Large intestine (tissue), 3 donors: Measurements from ENCODE around the gene HNRNPLL. TPM values are rescaled to one million over a fixed set of nuclear protein-coding genes. Genes with fewer than 3 reads are reported as not detected.
A peak's percentile ranks its signal among the peaks of the same experiment; 100 is the strongest.
"Not testable (repeated sequence)": the region's sequence is repeated elsewhere in the genome, so short reads cannot be mapped to it uniquely, and the experiment has no call there.

Experiments
- DNase-seq, 2 donors: peaks; one replicate each; pipeline versions ENCODE4 v3.0.0 to v3.0.0-alpha.2; 2013
- H3K27ac ChIP-seq: one replicate; pipeline ENCODE4 v1.5.1; 2013; ENCODE audit warnings: low read length
- H3K27me3 ChIP-seq: 2 replicates; pipeline ENCODE4 v1.6.1; 2013; ENCODE audit warnings: low read length; ENCODE audit not compliant: control insufficient read depth, insufficient read depth
- H3K36me3 ChIP-seq: 2 replicates; pipeline ENCODE4 v1.6.1; 2013; ENCODE audit warnings: low read length; ENCODE audit not compliant: control insufficient read depth, insufficient read depth
- H3K4me1 ChIP-seq: one replicate; pipeline ENCODE4 v1.6.1; 2013; ENCODE audit warnings: low read length; ENCODE audit not compliant: control insufficient read depth, insufficient read depth
- H3K4me3 ChIP-seq: one replicate; pipeline ENCODE4 v1.5.1; 2013; ENCODE audit warnings: low read length
- H3K9me3 ChIP-seq: one replicate; pipeline ENCODE4 v1.6.1; 2013; ENCODE audit warnings: mild to moderate bottlenecking, low read depth, low read length, moderate library complexity; ENCODE audit not compliant: control insufficient read depth
- WGBS: methylation state at CpG from one replicate; pipeline ENCODE4 v1.1.5; 2013; ENCODE audit warnings: low lambda C conversion rate; ENCODE audit not compliant: insufficient coverage; 5-methylcytosine and 5-hydroxymethylcytosine counted together
- polyA plus RNA-seq: library from polyadenylated mRNA; unstranded; fragments of 120-200 nt; gene quantifications from one replicate; pipeline ENCODE4 v1.2.1, GENCODE V29; 2013

Gene HNRNPLL
- polyA plus RNA-seq, 1 donor = 42.2 TPM

GRCh38 chr2:38554973-38555595, 47.6 kb downstream of the HNRNPLL start:
- Histone ChIP-seq H3K27ac (no peak overlapping the region), H3K36me3 (peaks cover 4% of the 10 kb centered on the region), H3K27me3 (no peaks in the 10 kb centered on the region), H3K4me3 (no peak overlapping the region), H3K4me1 (no peaks in the 10 kb centered on the region), H3K9me3 (no peaks in the 10 kb centered on the region)
- WGBS = no CpG with 5 or more reads among the region's 8 CpGs
- no peak for DNase-seq

DNA sequence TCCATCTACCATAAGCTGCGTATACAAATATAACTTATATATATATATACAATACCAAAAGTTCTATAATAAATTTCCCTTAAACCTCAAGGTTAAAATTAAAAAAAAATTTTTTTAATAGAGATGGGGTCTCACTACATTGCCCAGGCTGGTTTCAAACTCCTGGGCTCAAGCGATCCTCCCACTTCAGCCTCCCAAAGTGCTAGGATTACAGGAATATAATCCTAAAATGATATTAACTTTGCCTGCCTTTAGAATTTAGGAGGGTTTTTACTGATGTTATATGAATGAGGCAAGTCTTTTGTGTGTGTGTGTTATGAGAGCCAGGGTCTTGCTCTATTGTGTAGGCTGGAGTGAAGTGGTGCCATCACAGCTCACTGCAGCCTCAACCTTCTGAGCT, 49.2 kb downstream of the HNRNPLL start:
- no peak for DNase-seq
- WGBS = no CpG with 5 or more reads among the region's 2 CpGs
- H3K9me3 ChIP-seq = no peaks in the 10 kb centered on the region
- no peaks in the 10 kb centered on the region for H3K27me3 ChIP-seq
- H3K4me3 ChIP-seq = no peak overlapping the region
- no peak overlapping the region for H3K27ac ChIP-seq
- H3K36me3 ChIP-seq = peaks cover 2% of the 10 kb centered on the region
- no peaks in the 10 kb centered on the region for H3K4me1 ChIP-seq

- Histone ChIP-seq H3K9me3 (no peaks in the 10 kb centered on the region), H3K36me3 (peaks cover 2% of the 10 kb centered on the region), H3K4me1 (no peaks in the 10 kb centered on the region), H3K4me3 (no peak overlapping the region), H3K27ac (no peak overlapping the region), H3K27me3 (no peaks in the 10 kb centered on the region)
- 86% methylated on average over 1 of the region's 2 CpGs for WGBS
- DNase-seq = no peak
Observed at GRCh38 chr2:38552259-38552658, 50.5 kb downstream of the HNRNPLL start.

- Histone ChIP-seq H3K36me3 (peaks cover 2% of the 10 kb centered on the region), H3K4me1 (no peaks in the 10 kb centered on the region), H3K4me3 (no peak overlapping the region), H3K27ac (no peak overlapping the region), H3K27me3 (no peaks in the 10 kb centered on the region), H3K9me3 (no peaks in the 10 kb centered on the region)
- no CpG with 5 or more reads among the region's 2 CpGs for WGBS
- DNase-seq = no peak
Observed at GRCh38 chr2:38551746-38552145, 51.0 kb downstream of the HNRNPLL start.

DNA sequence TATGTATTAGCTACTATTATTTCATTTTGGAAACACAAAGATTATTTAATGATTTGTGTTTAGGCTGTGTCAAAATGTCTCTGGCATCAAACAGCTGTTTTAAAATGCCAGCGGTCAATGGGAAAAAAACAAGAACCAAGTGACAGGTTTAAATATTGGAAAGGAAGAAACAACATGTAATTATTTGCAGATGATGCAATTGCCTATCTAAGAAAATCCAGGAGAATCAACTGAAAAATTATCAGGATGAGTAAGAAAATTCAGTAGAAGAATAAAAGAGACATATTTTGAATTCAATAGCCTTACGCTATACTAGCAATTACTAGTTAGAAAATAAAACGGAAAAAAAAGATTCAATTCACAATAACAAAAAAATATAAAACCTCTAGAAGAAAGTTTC, 51.6 kb downstream of the HNRNPLL start:
- no peak overlapping the region for H3K27ac ChIP-seq
- H3K9me3 ChIP-seq = no peaks in the 10 kb centered on the region
- DNase-seq = no peak
- no peak overlapping the region for H3K4me3 ChIP-seq
- H3K4me1 ChIP-seq = no peaks in the 10 kb centered on the region
- peaks cover 2% of the 10 kb centered on the region for H3K36me3 ChIP-seq
- 100% methylated on average over 2 of the region's 3 CpGs for WGBS
- H3K27me3 ChIP-seq = no peaks in the 10 kb centered on the region

- no peak for DNase-seq
- WGBS = 100% methylated on average over 1 of the region's 4 CpGs
- H3K4me3 ChIP-seq = no peak overlapping the region
- peaks cover 2% of the 10 kb centered on the region for H3K36me3 ChIP-seq
- no peaks in the 10 kb centered on the region for H3K9me3 ChIP-seq
- no peaks in the 10 kb centered on the region for H3K4me1 ChIP-seq
- no peak overlapping the region for H3K27ac ChIP-seq
- no peaks in the 10 kb centered on the region for H3K27me3 ChIP-seq
Observed at GRCh38 chr2:38549851-38550250, 52.9 kb downstream of the HNRNPLL start.

DNA sequence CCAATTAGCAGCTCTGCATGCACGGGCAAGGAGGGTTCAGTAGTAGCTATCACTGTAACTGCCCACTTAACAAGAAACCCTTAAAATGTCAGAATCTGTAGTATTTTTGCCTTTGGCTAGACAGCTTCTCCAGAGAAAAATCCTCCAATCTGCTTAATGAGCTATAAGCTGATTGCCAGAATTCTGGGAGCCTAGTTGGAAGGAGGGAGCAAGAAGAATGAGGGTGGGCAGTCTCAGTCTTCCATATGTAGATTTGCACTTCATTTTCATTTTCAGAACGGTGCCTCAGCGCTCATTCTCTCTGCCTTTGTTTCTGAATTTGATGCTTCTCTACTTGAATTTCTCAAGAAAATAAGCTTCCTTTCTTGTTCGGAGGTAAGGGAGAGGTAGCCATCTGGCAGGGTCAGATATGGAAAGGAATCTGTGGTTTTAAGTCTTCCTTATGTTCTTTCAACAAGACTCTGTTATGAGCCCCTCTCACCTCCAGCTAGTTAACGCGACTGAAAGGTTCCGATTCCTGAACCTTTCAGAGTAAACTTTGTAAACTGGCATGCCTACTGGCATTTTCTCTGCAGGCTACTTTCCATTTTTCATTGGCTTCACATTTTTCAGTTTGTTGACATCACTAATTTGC, 53.5 kb downstream of the HNRNPLL start:
- Histone ChIP-seq H3K4me1 (no peaks in the 10 kb centered on the region), H3K36me3 (peaks cover 2% of the 10 kb centered on the region), H3K27ac (no peak overlapping the region), H3K4me3 (no peak overlapping the region), H3K27me3 (no peaks in the 10 kb centered on the region), H3K9me3 (no peaks in the 10 kb centered on the region)
- DNase-seq = no peak
- WGBS = 79% methylated on average over 4 of the region's 7 CpGs

GRCh38 chr2:38547791-38548190, 54.9 kb downstream of the HNRNPLL start:
- WGBS = no CpG with 5 or more reads among the region's 1 CpG
- DNase-seq = no peak
- no peaks in the 10 kb centered on the region for H3K4me1 ChIP-seq
- no peaks in the 10 kb centered on the region for H3K9me3 ChIP-seq
- no peak overlapping the region for H3K4me3 ChIP-seq
- H3K36me3 ChIP-seq = no peaks in the 10 kb centered on the region
- no peak overlapping the region for H3K27ac ChIP-seq
- no peaks in the 10 kb centered on the region for H3K27me3 ChIP-seq

GRCh38 chr2:38546585-38546984, 56.1 kb downstream of the HNRNPLL start:
- no peak for DNase-seq
- no peak overlapping the region for H3K4me3 ChIP-seq
- H3K27me3 ChIP-seq = no peaks in the 10 kb centered on the region
- no peak overlapping the region for H3K27ac ChIP-seq
- peaks cover 10% of the 10 kb centered on the region for H3K4me1 ChIP-seq
- 100% methylated on average over 1 of the region's 3 CpGs for WGBS
- no peaks in the 10 kb centered on the region for H3K36me3 ChIP-seq
- no peaks in the 10 kb centered on the region for H3K9me3 ChIP-seq

GRCh38 chr2:38546064-38546463, 56.7 kb downstream of the HNRNPLL start:
- Histone ChIP-seq H3K36me3 (no peaks in the 10 kb centered on the region), H3K4me1 (peaks cover 12% of the 10 kb centered on the region), H3K27me3 (no peaks in the 10 kb centered on the region), H3K27ac (no peak overlapping the region), H3K4me3 (no peak overlapping the region), H3K9me3 (no peaks in the 10 kb centered on the region)
- no peak for DNase-seq

DNA sequence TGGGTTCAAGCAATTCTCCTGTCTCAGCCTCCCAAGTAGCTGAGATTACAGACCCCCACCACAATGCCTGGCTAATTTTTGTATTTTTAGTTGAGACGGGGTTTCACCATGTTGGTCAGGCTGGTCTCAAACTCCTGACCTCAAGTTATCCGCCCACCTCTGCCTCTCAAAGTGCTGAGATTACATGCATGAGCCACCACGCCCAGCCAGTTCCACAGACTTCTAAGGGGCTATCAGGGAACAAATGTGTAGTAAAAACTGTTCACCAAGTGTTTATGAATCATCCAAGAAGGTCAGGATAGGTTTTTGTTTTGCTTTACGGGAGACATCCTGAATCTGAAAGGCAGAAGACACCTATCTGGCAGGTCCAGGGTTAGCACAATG, 60.5 kb downstream of the HNRNPLL start:
- no CpG with 5 or more reads among the region's 4 CpGs for WGBS
- not testable (repeated sequence) for H3K4me3 ChIP-seq, H3K36me3 ChIP-seq, H3K27me3 ChIP-seq, H3K9me3 ChIP-seq
- DNase-seq = peak in 1 of 2 donors; percentile 20
- Histone ChIP-seq H3K27ac (peak overlapping the region; percentile 41), H3K4me1 (peaks cover 18% of the 10 kb centered on the region)
